PFSK-1 (cell line): ENCODE measurements around the gene THBS3.

Experiments
- POLR2AphosphoS5 ChIP-seq: IDR thresholded peaks from 2 replicates; pipeline ENCODE4 v1.6.1; 2012; ENCODE audit warnings: low read depth, mild to moderate bottlenecking, control low read depth, low read length, moderate library complexity
- TAF1 ChIP-seq: IDR thresholded peaks from 2 replicates; pipeline ENCODE4 v1.6.1; 2012; ENCODE audit warnings: low read length, control low read depth, borderline replicate concordance; ENCODE audit not compliant: insufficient read depth

GRCh38 chr1:155218854-155219591 lies 11.3 kb upstream of the THBS3 start:
- TF ChIP-seq TAF1: no peak
- TF ChIP-seq POLR2AphosphoS5: no peak
